Measurements from ENCODE around the gene KIF1A.

DNA sequence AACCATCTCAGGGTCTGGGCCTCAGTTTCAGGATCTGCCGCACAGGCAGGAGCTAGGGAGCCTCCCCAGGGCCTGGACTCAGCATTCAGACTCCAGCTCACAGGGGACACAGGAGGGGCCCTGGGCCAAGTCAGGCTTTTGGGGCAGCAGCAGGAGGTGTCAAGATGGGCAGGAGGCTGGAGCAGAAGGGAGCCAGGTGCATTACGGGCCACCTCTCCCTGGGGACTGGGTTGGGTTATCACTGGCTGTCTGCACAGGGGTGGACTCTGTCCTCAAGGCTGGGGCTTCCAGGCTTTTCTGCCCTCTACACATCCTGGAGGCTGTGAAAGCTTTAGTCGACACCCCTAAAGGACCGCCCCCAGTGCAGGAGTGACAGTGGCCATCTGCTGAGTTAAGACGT lies 108.3 kb downstream of the KIF1A start:
- no peak for TF ChIP-seq TAF1 (IDR thresholded peaks at IDR 0.05; ENCODE audit: borderline replicate concordance, low read depth, low read length)
- TF ChIP-seq POLR2A (IDR thresholded peaks at IDR 0.05; ENCODE audit: low read depth, low read length), result no peak
- no peak for TF ChIP-seq POLR2AphosphoS5 (IDR thresholded peaks at IDR 0.05; ENCODE audit: low read depth, low read length)
